ENCODE results near the gene KRT77.

DNA sequence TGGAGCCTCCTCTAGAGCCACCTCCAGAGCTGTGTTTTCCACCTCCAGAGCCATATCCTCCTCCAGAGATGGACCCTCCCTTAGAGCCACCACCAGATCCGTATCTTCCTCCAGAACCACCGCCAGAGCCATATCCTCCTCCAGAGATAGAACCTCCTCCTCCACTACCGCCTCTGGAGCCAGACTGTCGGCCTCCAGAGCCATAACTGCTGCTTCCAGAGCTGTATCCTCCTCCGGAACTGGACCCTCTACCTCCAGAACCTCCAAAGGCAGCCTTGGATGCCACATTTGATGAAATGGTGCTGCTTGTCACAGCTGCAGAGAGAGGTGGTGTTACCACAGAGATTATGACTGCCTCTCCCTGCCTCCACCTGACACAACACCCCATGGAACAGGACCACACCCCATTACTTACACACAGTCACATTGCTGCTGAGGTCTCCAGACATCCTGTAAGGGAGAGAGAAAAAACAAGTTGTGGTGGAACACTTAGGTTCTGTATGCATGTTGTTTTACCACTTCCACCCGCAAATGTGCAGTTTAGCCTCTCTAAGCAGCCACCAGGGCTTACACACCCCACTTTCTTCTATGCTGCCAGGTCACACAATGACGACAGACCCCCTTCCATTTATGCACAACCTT lies 58.1 kb downstream of the KRT77 start:
- TF ChIP-seq, protein P1, sequence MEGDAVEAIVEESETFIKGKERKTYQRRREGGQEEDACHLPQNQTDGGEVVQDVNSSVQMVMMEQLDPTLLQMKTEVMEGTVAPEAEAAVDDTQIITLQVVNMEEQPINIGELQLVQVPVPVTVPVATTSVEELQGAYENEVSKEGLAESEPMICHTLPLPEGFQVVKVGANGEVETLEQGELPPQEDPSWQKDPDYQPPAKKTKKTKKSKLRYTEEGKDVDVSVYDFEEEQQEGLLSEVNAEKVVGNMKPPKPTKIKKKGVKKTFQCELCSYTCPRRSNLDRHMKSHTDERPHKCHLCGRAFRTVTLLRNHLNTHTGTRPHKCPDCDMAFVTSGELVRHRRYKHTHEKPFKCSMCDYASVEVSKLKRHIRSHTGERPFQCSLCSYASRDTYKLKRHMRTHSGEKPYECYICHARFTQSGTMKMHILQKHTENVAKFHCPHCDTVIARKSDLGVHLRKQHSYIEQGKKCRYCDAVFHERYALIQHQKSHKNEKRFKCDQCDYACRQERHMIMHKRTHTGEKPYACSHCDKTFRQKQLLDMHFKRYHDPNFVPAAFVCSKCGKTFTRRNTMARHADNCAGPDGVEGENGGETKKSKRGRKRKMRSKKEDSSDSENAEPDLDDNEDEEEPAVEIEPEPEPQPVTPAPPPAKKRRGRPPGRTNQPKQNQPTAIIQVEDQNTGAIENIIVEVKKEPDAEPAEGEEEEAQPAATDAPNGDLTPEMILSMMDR (conservative IDR thresholded peaks at IDR 0.05): no peak
- no peak for TF ChIP-seq ZFX (IDR thresholded peaks at IDR 0.05)
